ENCODE results near the gene SCUBE2.

DNA sequence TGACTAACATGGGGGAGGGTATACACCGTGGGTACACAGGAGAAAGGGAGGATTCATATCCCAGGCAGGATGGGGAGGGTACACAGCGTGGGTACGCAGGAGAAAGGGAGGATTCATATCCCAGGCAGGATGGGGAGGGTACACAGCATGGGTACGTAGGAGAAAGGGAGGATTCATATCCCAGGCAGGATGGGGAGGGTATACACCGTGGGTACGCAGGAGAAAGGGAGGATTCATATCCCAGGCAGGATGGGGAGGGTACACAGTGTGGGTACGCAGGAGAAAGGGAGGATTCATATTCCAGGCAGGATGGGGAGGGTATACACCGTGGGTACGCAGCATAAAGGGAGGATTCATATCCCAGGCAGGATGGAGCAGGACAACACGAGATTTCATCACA is 51.0 kb downstream of the SCUBE2 start:
- TF ChIP-seq, protein P1, sequence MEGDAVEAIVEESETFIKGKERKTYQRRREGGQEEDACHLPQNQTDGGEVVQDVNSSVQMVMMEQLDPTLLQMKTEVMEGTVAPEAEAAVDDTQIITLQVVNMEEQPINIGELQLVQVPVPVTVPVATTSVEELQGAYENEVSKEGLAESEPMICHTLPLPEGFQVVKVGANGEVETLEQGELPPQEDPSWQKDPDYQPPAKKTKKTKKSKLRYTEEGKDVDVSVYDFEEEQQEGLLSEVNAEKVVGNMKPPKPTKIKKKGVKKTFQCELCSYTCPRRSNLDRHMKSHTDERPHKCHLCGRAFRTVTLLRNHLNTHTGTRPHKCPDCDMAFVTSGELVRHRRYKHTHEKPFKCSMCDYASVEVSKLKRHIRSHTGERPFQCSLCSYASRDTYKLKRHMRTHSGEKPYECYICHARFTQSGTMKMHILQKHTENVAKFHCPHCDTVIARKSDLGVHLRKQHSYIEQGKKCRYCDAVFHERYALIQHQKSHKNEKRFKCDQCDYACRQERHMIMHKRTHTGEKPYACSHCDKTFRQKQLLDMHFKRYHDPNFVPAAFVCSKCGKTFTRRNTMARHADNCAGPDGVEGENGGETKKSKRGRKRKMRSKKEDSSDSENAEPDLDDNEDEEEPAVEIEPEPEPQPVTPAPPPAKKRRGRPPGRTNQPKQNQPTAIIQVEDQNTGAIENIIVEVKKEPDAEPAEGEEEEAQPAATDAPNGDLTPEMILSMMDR (conservative IDR thresholded peaks at IDR 0.05 in 1 of 2, IDR thresholded peaks at IDR 0.05 in 1 of 2; ENCODE audit: low read depth in 1 of 2, low read length in 2 of 2): no peak
- no peak for TF ChIP-seq EZH2 (IDR thresholded peaks at IDR 0.05; ENCODE audit: low read length, missing control alignments)
